ENCODE measurements around the gene RNF207.

Gene RNF207

GRCh38 chr1:6205849-6206519, at the start of gene RNF207:
Gene RNF207, plus strand, starts transcription at chr1:6206119. Its CDS starts 417 bp downstream, at chr1:6206536.
- no peak for DNase-seq

- DNase-seq = no peak
Measured at GRCh38 chr1:6157132-6157527, 48.8 kb upstream of the RNF207 start.

GRCh38 chr1:6157528-6158174, 48.3 kb upstream of the RNF207 start:
- DNase-seq = no peak

GRCh38 chr1:6158181-6158580, 47.7 kb upstream of the RNF207 start:
- DNase-seq = no peak

GRCh38 chr1:6162341-6162740, 43.6 kb upstream of the RNF207 start:
- DNase-seq = no peak

- no peak for DNase-seq
Measured at GRCh38 chr1:6162773-6163172, 43.1 kb upstream of the RNF207 start.

GRCh38 chr1:6163191-6163972, 42.5 kb upstream of the RNF207 start:
- no peak for DNase-seq

GRCh38 chr1:6163973-6164617, 41.8 kb upstream of the RNF207 start:
- DNase-seq = no peak

GRCh38 chr1:6165027-6165426, 40.9 kb upstream of the RNF207 start:
- DNase-seq = no peak

GRCh38 chr1:6165441-6165985, 40.4 kb upstream of the RNF207 start:
- DNase-seq = no peak

- no peak for DNase-seq
Measured at GRCh38 chr1:6166221-6166620, 39.7 kb upstream of the RNF207 start.

GRCh38 chr1:6166655-6167390, 39.1 kb upstream of the RNF207 start:
- no peak for DNase-seq

- DNase-seq = no peak
Measured at GRCh38 chr1:6167391-6168303, 38.3 kb upstream of the RNF207 start.

GRCh38 chr1:6168947-6169586, 36.9 kb upstream of the RNF207 start:
- no peak for DNase-seq

GRCh38 chr1:6170116-6170741, 35.7 kb upstream of the RNF207 start:
- DNase-seq = no peak

GRCh38 chr1:6170742-6171201, 35.1 kb upstream of the RNF207 start:
- DNase-seq = no peak

- DNase-seq = no peak
Measured at GRCh38 chr1:6171548-6172124, 34.3 kb upstream of the RNF207 start.

GRCh38 chr1:6172549-6172948, 33.4 kb upstream of the RNF207 start:
- no peak for DNase-seq

- DNase-seq = no peak
Measured at GRCh38 chr1:6174621-6175410, 31.1 kb upstream of the RNF207 start.

All from NCI-H2029 treated with DMSO at 0.1 percent for 48 hours (cell line).